Dermis blood vessel endothelial cell (primary cell): ENCODE data around the gene IGSF22. TPM values are rescaled to one million over a fixed set of nuclear protein-coding genes. Genes with fewer than 3 reads are reported as not detected.
"Not testable (repeated sequence)": the region's sequence is repeated elsewhere in the genome, so short reads cannot be mapped to it uniquely, and the experiment has no call there.

Experiments used
- DNase-seq: peaks from one replicate; pipeline ENCODE4 v3.0.0; 2010
- total RNA-seq: library from RNA; depleted of rRNA; stranded (reverse); fragments of >200 nt; gene quantifications from 2 replicates; pipeline ENCODE4 v1.2.3, GENCODE V29; 2014

The IGSF22 gene
- total RNA-seq, 1 donor from 2014 or later, result not detected

DNA sequence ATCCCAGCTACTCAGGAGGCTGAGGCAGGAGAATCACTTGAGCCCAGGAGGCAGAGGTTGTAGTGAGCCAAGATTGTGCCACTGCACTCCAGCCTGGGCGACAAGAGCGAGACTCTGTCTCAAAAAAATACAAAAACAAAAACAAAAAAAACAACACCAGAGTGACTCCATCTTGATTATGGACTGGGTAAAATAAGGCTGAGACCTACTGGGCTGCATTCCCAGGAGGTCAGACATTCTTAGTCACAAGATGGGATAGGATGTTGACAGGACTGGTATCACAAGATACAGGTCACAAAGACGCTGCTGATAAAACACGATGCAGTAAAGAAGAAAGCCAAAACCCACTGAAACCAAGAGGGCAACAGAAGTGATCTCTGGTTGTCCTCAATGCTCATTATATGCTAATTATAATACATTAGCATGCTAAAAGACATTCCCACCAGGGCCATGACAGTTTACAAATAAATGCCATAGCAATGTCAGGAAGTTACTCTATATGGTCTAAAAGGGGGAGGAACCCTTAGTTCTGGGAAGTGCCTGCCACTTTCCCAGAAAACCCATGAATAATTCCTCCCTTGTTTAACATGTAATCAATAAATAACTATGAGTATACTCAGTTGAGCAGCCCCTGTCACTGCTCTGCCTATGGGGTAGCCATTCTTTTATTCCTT, 34.4 kb downstream of the IGSF22 start:
- not testable (repeated sequence) for DNase-seq

- DNase-seq, result no peak
Measured at GRCh38 chr11:18684267-18684666, 41.7 kb downstream of the IGSF22 start.

GRCh38 chr11:18682466-18682865, 43.5 kb downstream of the IGSF22 start:
- DNase-seq, result no peak

GRCh38 chr11:18681949-18682348, 44.0 kb downstream of the IGSF22 start:
- not testable (repeated sequence) for DNase-seq

GRCh38 chr11:18677560-18677959, 48.4 kb downstream of the IGSF22 start:
- no peak for DNase-seq

DNA sequence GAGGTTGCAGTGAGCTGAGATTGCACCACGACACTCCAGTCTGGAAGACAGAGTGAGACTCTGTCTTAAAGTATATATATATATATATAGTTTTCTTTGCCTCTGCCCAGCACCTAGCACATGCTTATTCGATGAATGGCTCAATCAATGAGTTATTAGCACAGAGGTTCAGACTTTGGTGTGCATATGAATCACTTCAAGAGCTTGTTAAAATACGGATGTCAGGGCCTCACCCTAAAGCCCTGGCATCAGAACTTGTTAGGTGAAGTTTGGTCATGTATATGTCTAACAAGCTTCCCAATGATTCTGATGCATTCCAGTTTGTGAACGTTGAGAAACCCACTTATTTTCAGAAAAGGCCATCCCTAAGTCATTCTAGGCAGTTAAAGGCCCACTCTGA, 49.2 kb downstream of the IGSF22 start:
- DNase-seq, result no peak

GRCh38 chr11:18672209-18672608, 53.8 kb downstream of the IGSF22 start:
- not testable (repeated sequence) for DNase-seq

- no peak for DNase-seq
Measured at GRCh38 chr11:18671246-18671645, 54.7 kb downstream of the IGSF22 start.

DNA sequence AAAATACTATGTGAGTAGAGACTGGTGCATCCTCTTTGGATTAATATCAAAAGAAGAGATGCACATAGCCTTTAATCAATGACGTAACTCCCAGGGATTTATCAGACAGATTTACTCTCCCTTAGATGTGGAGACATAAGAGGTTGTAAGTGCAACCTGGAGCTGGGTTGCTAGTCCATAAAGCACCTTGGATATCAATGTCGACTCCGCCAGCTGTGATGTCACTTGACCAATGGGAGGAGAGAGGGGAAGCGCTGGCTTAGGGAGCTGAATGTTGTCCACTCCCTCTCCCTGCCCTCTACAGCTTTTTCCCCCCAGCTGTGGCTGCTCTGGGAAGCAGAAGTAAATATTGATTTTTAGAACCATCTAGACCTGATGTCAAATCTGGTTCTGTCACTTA, 56.3 kb downstream of the IGSF22 start:
- no peak for DNase-seq

GRCh38 chr11:18669219-18669596, 56.8 kb downstream of the IGSF22 start:
- DNase-seq, result no peak

- DNase-seq, result no peak
Measured at GRCh38 chr11:18668131-18668530, 57.9 kb downstream of the IGSF22 start.

DNA sequence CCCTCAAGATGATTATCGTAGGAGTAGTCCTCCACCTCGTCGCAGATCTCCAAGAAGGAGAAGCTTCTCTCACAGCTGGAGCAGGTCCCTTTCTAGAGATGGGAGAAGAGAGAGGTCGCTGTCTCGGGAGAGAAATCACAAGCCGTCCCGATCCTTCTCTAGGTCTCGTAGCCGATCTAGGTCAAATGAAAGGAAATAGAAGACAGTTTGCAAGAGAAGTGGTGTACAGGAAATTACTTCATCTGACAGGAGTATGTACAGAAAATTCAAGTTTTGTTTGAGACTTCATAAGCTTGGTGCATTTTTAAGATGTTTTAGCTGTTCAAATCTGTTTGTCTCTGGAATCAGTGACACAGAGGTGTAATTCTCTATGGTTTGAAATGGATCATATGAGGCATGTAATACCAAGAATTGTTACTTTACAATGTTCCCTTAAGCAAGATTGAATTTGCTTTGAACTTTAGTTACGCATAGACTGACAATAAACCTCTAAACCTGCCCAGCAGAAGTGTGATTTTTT, 60.6 kb downstream of the IGSF22 start:
- not testable (repeated sequence) for DNase-seq

DNA sequence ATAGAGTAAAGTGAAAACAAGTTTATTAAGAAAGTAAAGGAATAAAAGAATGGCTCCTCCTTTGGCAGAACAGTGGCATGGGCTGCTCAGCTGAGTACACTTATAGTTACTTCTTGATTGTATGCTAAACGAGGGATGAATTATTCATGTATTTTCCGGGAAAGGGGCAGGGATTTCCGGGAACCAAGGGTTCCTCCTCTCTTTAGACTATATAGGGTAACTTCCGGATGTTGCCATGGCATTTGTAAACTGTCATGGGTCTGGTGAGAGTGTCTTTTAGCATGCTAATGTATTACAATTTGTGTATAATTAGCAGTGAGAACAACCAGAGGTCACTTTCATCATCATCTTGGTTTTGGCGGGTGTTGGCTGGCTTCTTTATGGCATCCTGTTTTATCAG, 68.3 kb downstream of the IGSF22 start:
- no peak for DNase-seq

Other genes with a start within 250 kb of the IGSF22 start
- 45.3 and 68.2 TPM in 2 replicates for gene TSG101, start 199.2 kb downstream of the IGSF22 start, total RNA-seq
- 27.7 and 27.9 TPM in 2 replicates for gene UEVLD, start 137.5 kb downstream of the IGSF22 start, total RNA-seq
- 0.68 and 1.0 TPM in 2 replicates for gene MISFA, start 126.4 kb downstream of the IGSF22 start, total RNA-seq
- gene SPTY2D1, start 91.8 kb downstream of the IGSF22 start, total RNA-seq, result 14.1 and 19.3 TPM in 2 replicates
- 2.7 and 4.3 TPM in 2 replicates for gene TMEM86A, start 27.4 kb downstream of the IGSF22 start, total RNA-seq
- not detected in 2 replicates for gene PTPN5, start 65.6 kb upstream of the IGSF22 start, total RNA-seq
- not detected in 2 replicates for gene MRGPRX1, start 213.2 kb upstream of the IGSF22 start, total RNA-seq